NB4 (cell line): ENCODE data around the gene PABPC3.

Experiments
- MYC ChIP-seq: IDR thresholded peaks from 2 replicates; pipeline ENCODE4 v1.6.1; 2011; ENCODE audit warnings: low read depth, low read length
- POLR2A ChIP-seq: IDR thresholded peaks from 2 replicates; pipeline ENCODE4 v1.6.1; 2011; ENCODE audit warnings: mild to moderate bottlenecking; ENCODE audit not compliant: insufficient read length; ENCODE audit errors: extremely low read depth
- TF ChIP-seq, protein P1 (sequence below): IDR thresholded peaks from one replicate; pipeline ENCODE4 v1.5.1; 2012; ENCODE audit warnings: low read depth, low read length
- TF ChIP-seq, protein P2 (sequence below): IDR thresholded peaks from 2 replicates; pipeline ENCODE4 v1.6.1; 2011; ENCODE audit warnings: low read depth, low read length

DNA sequence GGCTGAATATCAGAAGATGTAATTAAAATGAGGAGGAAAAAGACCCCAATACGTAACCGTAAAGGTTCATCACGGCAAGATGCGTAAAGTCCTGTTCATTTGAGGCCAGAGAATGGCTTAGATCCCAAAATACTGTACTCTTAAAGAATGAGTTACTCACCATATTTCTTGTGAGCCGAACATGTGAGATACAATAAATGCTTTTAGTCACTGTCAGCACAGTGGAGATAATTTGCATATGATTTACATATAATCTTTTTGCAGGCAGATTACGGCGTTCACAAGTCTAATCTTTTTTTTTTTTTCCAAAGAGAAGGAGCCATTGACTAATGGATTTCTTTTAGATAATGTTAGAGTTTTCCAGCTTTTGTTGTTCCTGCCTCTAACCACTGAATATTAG lies 47.8 kb downstream of the PABPC3 start:
- TF ChIP-seq, protein P1, sequence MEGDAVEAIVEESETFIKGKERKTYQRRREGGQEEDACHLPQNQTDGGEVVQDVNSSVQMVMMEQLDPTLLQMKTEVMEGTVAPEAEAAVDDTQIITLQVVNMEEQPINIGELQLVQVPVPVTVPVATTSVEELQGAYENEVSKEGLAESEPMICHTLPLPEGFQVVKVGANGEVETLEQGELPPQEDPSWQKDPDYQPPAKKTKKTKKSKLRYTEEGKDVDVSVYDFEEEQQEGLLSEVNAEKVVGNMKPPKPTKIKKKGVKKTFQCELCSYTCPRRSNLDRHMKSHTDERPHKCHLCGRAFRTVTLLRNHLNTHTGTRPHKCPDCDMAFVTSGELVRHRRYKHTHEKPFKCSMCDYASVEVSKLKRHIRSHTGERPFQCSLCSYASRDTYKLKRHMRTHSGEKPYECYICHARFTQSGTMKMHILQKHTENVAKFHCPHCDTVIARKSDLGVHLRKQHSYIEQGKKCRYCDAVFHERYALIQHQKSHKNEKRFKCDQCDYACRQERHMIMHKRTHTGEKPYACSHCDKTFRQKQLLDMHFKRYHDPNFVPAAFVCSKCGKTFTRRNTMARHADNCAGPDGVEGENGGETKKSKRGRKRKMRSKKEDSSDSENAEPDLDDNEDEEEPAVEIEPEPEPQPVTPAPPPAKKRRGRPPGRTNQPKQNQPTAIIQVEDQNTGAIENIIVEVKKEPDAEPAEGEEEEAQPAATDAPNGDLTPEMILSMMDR, result no peak
- no peak for TF ChIP-seq POLR2A
- TF ChIP-seq MYC, result no peak
- TF ChIP-seq, protein P2, sequence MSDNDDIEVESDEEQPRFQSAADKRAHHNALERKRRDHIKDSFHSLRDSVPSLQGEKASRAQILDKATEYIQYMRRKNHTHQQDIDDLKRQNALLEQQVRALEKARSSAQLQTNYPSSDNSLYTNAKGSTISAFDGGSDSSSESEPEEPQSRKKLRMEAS, result no peak
